Measurements from ENCODE around the gene ARV1.

DNA sequence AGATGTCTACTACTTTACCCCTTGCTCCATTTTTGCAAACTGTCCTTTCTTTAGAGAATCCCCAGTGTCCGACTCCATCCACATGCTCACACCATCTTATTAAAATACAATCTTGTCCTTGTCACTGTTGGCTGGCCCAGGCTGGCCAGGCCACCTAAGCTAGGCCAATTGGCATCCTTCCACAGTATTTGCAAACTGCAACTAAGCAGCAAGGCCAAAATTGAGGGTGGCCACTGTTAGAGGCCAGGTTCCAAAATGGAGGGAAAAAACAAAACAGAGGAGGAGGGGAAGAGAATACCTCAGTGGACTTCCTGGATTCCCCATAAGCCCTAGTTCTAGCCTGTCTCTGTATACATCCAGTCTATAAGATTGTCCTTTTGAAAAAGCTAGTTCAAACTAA lies 56.9 kb downstream of the ARV1 start:
- TF ChIP-seq, protein P1, sequence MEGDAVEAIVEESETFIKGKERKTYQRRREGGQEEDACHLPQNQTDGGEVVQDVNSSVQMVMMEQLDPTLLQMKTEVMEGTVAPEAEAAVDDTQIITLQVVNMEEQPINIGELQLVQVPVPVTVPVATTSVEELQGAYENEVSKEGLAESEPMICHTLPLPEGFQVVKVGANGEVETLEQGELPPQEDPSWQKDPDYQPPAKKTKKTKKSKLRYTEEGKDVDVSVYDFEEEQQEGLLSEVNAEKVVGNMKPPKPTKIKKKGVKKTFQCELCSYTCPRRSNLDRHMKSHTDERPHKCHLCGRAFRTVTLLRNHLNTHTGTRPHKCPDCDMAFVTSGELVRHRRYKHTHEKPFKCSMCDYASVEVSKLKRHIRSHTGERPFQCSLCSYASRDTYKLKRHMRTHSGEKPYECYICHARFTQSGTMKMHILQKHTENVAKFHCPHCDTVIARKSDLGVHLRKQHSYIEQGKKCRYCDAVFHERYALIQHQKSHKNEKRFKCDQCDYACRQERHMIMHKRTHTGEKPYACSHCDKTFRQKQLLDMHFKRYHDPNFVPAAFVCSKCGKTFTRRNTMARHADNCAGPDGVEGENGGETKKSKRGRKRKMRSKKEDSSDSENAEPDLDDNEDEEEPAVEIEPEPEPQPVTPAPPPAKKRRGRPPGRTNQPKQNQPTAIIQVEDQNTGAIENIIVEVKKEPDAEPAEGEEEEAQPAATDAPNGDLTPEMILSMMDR (IDR thresholded peaks at IDR 0.05 in 2 of 3, conservative IDR thresholded peaks at IDR 0.05 in 1 of 3; ENCODE audit: borderline replicate concordance in 1 of 3, insufficient read depth in 1 of 3, low read depth in 2 of 3, low read length in 2 of 3) = no peak
- TF ChIP-seq CEBPB (IDR thresholded peaks at IDR 0.05; ENCODE audit: low read depth) = no peak
- TF ChIP-seq, protein P2, sequence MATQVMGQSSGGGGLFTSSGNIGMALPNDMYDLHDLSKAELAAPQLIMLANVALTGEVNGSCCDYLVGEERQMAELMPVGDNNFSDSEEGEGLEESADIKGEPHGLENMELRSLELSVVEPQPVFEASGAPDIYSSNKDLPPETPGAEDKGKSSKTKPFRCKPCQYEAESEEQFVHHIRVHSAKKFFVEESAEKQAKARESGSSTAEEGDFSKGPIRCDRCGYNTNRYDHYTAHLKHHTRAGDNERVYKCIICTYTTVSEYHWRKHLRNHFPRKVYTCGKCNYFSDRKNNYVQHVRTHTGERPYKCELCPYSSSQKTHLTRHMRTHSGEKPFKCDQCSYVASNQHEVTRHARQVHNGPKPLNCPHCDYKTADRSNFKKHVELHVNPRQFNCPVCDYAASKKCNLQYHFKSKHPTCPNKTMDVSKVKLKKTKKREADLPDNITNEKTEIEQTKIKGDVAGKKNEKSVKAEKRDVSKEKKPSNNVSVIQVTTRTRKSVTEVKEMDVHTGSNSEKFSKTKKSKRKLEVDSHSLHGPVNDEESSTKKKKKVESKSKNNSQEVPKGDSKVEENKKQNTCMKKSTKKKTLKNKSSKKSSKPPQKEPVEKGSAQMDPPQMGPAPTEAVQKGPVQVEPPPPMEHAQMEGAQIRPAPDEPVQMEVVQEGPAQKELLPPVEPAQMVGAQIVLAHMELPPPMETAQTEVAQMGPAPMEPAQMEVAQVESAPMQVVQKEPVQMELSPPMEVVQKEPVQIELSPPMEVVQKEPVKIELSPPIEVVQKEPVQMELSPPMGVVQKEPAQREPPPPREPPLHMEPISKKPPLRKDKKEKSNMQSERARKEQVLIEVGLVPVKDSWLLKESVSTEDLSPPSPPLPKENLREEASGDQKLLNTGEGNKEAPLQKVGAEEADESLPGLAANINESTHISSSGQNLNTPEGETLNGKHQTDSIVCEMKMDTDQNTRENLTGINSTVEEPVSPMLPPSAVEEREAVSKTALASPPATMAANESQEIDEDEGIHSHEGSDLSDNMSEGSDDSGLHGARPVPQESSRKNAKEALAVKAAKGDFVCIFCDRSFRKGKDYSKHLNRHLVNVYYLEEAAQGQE (IDR thresholded peaks at IDR 0.05; ENCODE audit: low read depth) = no peak
- TF ChIP-seq POLR2A (IDR thresholded peaks at IDR 0.05; ENCODE audit: borderline replicate concordance, extremely low read depth, insufficient read depth, insufficient read length) = no peak
- no peak for TF ChIP-seq SIN3A (IDR thresholded peaks at IDR 0.05; ENCODE audit: low read depth)
- no peak for TF ChIP-seq EZH2phosphoT487 (IDR thresholded peaks at IDR 0.05; ENCODE audit: borderline replicate concordance)
- TF ChIP-seq EZH2 (IDR thresholded peaks at IDR 0.05) = no peak
- TF ChIP-seq POLR2AphosphoS5 (IDR thresholded peaks at IDR 0.05; ENCODE audit: low read depth, low read length) = no peak
- TF ChIP-seq, protein P3, sequence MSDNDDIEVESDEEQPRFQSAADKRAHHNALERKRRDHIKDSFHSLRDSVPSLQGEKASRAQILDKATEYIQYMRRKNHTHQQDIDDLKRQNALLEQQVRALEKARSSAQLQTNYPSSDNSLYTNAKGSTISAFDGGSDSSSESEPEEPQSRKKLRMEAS (IDR thresholded peaks at IDR 0.05) = no peak
- no peak for TF ChIP-seq SP1 (IDR thresholded peaks at IDR 0.05; ENCODE audit: low read depth)
- TF ChIP-seq ELF1 (IDR thresholded peaks at IDR 0.05; ENCODE audit: borderline replicate concordance, low read depth) = no peak

All from HCT116 (cell line).